Activated T-cell treated with anti-CD3 and anti-CD28 coated beads for 4 hours (primary cell): Measurements from ENCODE around the gene KCNH5.

ENCODE experiments used
- DNase-seq: peaks from one replicate; pipeline ENCODE4 v3.0.0-alpha.2; 2020

The KCNH5 gene, protein sequence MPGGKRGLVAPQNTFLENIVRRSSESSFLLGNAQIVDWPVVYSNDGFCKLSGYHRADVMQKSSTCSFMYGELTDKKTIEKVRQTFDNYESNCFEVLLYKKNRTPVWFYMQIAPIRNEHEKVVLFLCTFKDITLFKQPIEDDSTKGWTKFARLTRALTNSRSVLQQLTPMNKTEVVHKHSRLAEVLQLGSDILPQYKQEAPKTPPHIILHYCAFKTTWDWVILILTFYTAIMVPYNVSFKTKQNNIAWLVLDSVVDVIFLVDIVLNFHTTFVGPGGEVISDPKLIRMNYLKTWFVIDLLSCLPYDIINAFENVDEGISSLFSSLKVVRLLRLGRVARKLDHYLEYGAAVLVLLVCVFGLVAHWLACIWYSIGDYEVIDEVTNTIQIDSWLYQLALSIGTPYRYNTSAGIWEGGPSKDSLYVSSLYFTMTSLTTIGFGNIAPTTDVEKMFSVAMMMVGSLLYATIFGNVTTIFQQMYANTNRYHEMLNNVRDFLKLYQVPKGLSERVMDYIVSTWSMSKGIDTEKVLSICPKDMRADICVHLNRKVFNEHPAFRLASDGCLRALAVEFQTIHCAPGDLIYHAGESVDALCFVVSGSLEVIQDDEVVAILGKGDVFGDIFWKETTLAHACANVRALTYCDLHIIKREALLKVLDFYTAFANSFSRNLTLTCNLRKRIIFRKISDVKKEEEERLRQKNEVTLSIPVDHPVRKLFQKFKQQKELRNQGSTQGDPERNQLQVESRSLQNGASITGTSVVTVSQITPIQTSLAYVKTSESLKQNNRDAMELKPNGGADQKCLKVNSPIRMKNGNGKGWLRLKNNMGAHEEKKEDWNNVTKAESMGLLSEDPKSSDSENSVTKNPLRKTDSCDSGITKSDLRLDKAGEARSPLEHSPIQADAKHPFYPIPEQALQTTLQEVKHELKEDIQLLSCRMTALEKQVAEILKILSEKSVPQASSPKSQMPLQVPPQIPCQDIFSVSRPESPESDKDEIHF

DNA sequence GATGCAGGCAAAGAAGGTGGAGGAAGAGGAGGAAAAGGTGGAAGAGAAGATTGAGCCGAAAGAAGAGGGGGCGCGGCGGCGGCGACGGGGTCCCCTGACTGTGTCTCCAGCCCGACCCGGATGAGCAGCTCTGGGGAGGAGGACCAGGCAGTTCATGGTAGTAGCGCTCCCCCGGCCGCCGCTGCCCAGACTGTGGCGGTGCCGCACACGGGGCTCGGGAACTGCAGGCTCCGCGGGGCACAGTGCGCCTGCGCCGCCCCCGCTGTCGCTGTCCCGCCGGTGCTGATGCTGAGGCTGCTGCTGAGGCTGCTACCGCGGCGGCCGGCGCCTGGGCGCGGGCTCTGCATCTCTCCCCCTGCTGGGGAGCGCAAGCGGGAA lies at the start of gene KCNH5:
Gene KCNH5 (minus strand): TSS at position 225 of the 378 bp plus-strand sequence. CDS start 272 bp downstream, outside the sequence.
- no peak for DNase-seq

DNA sequence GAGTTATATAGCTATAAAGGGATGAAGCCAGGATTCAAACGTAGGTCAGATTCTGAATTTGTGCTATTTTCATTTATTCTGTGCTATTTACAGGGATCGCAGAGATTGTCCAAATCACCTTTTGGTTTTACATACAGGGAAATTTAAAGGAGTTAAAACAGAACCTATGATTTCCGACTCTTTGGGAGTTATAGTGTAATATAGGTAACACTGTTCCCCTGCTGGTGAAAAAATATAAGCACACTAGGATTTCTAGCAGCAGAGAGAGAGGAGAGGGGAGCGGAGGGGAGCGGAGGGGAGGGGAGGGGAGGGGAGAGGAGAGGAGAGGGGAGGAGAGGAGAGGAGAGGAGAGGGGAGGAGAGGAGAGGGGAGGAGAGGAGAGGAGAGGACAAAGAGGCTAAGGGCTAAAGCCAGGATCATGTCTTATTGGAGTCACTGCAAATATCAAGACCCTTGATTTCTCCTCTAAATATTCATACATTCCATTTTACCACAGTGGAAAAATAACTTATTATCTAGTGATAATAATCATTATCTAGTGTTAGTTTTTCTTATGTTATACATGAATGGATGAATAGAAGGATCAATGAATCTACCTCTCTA lies 46.2 kb upstream of the KCNH5 start:
- DNase-seq: no peak

DNA sequence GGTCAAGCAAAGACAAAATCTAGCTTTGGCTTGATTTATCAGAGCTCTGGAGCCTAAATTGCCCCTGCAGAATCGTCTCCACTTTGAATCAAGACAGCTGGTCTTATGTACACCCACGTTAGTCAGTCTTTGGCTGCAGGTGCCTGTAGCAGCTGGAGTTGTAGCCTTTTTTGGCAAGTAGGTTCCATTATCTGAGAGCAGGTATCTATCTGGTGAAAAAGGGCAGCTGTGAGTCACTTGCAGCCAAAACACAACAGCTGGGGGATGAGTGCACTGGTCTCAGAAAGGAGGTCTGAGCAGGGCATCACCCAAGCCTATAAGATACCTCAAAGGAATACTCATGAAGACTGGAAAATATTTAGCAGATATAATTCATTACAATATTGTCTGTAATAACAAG lies 43.6 kb upstream of the KCNH5 start:
- DNase-seq: no peak

DNA sequence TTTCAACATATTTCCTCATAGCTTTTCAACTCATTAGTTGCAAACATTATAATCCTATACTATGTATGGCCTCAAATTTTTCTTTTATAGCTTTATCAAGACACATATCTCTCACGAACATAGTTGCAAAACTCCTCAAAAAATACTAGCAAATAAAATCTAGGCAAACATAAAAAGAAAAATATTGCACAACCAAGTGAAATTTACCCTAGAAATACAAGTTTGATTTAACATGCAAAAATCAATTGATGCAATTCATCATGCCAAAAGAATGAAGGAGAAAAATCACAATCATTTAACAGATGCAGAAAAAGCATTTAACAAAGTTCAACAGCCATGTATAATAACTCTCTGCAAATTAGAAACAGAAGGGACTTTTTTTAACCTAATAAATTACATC lies 33.3 kb upstream of the KCNH5 start:
- DNase-seq: no peak

DNA sequence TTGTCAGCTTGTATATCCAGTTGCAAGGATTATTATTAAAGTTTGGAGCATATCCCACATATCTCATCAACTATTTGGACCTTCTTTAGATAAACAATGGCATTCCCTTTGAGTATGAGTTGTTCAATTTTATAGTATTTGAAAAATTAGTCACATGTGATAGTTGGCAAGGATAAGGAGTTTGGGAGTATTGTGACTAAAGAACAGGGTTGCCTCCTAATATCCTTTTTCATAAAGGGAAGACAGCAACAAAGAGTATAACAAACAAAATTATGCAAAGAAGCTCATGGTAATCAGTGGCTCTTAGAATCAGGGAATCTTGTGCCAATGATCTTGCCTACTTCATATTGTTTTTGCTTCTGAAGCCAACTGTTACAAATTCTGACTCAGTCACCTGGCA lies 31.2 kb upstream of the KCNH5 start:
- no peak for DNase-seq

DNA sequence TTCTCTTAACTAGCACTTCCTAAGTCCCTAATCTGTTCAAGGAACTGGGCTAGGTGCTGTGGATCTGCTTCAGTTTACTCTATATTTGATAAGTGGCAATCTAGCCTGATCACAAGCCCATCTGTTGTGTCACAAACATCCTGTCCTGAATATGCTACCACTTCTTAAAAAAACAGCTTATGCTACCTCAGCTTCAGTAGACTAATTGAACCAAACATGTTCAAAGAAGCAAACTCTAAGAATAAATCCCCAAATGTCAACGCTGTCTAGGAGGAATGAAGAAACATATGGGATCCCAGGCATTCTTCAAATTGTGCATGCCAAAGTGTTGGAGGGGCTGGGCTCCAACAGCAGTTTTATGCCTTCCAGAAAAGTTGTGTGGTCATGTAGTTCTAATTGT lies 10.4 kb upstream of the KCNH5 start:
- no peak for DNase-seq

DNA sequence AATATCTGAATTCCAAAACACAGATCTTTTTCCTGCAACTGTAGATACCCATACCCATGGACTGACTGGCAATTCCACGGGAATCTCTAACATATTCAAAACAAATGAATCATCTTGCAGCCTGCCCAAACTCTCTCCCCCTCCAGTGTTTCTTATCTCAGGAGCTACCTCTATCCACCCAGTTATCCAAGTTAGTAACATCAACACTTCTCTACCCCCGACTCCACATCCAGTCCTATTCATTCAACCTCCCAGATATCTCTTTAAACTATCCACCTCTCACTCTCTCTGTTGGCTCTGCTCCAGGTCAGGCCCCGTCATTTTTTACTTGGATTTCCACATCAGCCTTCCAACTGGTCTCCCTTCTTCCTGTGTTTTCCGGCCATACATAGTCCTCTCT lies 6.7 kb upstream of the KCNH5 start:
- DNase-seq: no peak

DNA sequence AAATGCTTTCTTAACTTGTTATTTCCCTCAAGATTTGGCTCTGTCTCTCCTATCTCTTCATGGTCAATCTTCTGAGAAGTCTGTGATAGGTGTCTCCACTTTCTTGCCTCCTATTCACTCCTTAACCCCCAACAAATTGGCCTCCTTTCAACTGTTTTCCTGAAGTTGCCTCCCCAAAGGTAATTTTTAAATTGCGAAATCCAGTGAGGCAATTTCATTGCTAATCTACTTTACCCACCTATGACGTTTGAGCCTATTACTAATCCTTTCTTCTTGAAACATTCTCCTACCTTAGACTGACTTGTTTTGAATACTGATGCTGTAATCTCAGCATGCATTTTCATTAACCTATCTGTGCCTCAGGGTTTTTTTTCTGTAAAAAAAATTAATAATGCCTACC lies 6.0 kb upstream of the KCNH5 start:
- DNase-seq: no peak

DNA sequence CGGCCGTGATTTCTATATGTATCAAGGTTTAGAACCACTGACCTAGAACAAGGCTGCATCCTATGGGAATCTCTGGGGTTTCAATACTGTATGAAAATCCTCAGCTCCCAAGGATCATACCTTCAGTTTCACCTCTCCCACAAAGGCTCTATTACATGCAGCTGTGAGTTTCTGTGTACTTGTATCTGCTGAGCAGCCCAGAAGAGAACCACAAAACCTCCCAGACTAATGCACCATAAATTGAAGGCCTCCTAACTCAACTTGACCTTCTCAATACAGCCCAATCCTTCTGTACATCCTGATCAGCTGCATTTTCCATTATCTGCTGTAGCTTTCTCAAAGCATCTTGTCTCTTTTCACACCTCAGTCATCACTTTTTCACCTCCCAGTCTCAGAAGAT lies 5.4 kb upstream of the KCNH5 start:
- no peak for DNase-seq

DNA sequence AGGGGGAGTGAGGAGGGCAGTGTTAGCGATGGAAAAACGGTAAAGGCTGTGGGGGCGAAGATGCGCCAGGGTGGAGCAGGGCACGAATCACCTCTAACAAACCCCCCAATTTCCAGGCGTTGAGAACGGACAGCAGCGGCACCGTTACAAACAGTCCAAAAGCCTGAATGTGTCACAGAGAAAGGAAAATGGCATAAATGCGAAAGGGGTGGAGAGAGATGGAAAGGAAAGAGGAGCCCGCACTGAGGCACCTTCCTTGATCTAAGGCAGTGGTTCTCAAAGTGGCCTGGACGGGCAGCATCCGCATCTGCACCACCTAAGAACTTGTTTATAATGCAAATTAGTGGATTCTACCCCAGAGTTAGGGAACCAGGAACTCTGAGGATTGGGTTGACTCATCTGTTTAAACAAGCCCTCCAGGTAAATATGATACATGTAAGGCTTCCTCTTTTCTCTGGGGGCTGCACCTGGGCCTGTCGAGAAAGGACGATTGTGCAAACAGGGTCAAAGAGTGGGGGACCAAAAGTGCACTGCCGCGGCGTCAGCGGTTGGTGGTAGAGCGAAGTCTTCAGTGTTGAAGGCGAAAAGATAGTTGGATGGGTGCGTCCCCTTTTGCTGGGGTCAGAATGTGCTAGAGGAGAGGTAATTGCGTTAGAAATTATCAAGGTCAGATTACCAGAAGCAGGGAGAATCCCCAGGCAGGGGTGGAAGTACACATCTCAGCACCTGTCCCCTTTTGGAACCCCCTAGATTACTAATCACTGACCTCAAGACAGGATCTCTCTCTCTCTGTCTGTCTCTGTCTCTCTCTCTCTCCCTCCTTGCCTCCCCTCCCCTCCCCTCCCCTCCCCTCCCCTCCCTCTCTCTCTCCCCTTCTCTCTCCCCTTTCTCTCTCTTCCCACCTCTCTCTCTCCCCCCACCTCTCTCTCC lies 1.3 kb upstream of the KCNH5 start:
- DNase-seq: no peak

DNA sequence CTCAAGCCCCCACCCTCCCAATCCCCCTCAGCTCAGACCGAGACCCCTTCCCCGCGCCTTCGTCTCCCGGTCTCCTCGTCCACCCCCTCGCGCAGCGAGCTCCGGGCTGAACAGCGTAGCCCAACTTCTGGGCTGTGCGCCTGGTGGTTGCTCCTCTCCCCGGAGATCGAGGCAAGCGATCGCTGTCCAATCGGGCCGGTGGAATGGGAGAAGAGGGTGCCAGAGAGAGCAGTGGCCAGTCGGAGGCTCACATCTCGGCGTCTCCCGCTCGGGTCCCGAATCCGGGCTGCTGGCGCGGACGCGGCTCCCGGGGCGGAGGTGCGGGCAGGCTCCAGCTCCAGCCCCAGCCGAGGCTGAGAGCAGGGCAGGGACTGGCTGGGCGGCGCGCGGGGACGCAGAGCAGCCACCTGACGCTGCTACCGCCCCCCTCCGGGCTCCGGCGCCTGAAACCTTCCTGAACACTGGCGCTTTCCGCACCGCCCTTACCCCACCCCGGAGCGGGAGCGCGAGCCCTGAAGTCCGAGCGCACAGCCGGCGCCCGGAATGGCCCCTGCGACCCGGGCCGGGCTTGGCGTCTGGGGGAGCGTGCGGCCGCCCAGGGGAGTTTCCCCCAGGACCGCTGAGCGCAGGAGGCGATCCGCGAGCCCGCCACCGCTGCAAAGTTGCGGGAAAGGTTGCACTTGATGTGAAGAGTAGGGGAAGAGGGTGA lies 508 bp upstream of the KCNH5 start:
- DNase-seq: no peak

DNA sequence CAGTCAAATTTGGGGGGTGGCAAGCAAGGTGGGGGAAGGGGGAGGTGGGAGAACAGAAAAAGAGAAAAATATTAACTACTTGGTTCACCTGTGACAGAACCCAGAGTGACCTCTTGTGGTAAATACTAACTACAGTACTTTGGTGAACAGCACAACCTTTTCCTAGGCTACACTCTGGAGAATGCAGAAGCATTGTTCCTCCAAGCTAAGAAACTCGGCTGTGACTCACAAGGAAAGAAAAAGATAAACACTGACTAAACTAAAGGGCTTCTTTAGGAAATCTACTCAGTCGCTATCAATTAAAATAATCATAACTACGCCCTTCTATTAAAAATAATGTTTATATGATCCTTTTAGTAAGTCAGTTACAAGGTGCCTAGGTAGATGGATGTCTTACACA lies 5.4 kb downstream of the KCNH5 start:
- no peak for DNase-seq

DNA sequence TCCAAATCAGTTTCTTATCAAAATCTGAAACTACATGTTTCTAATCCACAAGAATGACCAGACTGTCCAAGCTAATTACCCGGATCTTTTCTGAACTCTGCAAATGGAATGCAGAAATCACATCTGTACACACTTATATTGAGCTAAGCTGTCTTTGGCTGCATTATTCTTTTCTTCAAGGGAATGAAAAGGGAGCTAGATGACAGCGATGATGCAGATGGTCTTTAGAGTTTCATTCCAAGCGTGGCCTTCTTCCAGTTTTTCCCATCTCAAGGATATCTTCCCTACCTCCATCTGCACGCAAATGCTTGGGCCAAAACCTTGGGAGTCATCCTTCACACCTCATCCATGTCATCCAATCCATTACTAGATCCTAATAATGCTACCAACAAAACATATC lies 12.6 kb downstream of the KCNH5 start:
- no peak for DNase-seq

DNA sequence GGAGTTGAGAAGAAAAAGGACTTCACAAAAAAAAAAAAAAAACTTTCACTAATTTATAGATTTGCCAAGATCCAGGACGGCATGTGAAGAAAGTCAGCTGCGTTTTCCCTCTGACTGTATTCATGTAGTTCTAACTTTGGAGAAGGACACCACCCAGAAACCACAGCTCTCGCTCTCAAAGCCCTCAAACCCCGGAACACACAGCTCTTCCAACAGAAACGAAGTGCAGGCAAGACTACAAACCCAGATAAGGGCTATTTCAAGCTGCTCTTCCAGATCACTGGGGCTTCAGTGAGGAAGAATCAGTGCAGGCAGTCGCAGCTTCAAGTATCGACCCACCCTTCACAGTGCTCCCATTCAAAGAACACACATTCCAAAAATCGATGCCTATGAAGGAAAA lies 13.2 kb downstream of the KCNH5 start:
- DNase-seq: no peak

DNA sequence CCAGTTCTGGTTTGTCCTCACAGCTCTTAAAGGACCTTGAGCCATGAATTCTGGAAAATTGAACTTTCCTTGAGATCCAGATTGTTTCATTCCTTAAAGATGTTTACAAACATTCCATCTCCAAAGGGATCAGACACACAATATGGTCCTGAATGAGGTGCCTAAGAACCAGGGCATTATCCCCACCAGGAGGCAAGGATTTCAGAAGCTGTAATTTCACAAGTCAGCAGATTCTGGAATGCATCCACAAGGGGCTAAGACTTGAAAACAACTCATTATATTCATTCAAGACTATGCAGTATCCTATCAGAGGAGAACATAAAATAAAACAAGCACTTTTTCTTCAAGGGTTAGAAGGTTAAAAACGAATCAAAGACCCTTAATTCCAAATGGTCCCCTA lies 15.1 kb downstream of the KCNH5 start:
- no peak for DNase-seq

DNA sequence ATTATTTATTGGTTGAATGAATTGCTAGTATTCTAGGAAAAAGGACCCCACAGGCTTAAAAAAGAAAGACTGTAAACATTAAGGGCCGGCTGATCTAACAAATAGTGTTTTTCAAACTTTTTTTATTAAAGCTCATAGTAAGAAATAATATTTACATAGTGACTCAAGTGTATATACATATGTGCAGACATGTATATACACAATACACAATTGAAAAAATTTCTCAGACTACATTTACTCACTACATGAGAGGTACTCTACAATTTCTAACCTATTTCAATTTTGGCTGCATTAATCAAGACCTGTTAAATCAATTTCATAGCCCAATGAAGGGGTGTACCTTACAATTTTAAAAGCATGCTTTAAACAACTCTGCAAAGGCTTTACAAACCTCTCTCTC lies 17.5 kb downstream of the KCNH5 start:
- no peak for DNase-seq

DNA sequence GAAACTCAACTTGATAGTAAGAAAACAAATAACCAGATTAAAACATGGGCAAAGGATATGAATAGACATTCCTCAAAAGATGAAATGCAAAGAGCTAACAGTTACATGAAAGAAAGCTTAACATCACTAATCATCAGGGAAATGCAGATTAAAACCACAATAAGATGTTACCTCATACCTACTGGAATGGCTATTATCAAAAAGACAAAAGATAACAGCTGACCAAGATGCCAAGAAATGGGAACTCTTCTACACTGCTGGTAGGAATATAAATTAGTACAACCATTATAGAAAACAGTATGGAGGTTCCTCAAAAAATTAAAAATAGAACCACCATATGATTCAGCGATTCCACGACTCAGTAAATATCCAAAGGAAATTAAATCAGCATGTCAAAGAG lies 18.8 kb downstream of the KCNH5 start:
- no peak for DNase-seq

DNA sequence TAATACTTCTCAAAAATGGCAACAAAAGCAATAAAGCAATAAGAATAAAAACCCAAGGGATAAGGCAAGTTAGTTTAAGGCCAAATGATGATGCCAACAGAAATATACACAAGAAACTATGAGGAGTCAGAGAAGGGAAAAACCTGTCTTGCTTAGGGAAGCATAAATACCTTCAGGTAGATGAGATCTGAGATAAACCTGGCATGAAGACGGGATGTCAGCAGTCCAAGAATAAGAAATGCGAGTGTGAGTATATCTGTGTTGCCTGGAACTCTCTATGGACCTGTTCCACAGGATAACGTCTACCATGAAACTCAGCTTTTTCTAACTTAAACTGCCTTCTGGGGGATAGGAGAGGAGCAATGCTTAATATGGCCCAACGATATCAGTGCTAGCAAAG lies 30.6 kb downstream of the KCNH5 start:
- no peak for DNase-seq

DNA sequence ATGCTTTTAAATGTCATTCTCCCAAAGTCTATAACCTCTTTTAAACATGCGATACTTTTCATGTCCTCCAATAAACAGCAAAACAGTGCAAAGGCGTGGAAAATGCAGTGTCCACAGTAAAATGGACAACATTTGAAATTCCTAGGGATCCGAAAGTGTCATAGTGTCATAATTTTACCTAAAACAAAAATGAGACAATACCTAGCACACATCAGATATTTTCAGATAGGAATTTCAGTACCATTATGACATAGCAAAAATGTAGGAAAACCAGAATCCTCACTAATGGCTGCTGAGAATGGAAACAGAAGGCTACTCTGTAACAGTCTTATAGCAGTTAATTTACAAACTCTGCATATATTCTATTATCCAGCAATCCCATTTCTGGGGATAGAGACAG lies 33.1 kb downstream of the KCNH5 start:
- no peak for DNase-seq

DNA sequence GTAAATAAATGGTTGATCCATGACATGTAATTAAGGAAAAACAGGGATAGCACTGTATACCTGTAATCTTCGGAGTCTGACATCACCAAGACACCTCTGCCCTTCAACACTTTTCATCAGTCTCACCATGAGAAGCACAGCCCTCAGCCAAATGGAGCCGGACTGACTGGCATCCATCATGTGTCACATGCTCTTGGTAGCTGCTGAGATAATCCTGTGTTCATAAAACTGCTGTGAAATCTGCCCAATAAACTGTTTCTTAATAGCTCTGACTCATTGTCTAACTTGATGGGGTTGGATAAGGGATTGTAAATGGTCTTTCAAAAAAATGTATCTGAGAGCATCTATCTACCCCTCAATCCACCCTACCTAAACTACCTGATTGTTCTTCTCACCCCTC lies 33.6 kb downstream of the KCNH5 start:
- no peak for DNase-seq

DNA sequence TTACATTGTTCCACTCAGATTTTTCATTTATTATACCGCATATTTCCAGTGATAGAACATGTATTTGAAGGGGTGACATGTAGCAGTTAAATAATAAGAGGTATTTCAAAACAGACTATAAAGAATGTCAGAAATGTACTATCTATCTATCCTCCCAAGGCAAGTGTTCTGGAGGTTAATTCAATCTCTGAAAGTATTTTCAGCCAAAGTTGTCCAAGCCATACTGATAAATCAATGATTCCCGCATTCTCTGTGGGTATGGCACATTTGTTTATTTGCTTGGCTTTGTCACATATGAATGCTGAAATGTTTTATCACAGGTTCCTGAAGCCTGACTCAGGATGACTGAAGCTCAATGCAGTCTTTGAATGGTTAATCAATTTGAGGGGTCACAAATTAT lies 35.8 kb downstream of the KCNH5 start:
- DNase-seq: no peak

DNA sequence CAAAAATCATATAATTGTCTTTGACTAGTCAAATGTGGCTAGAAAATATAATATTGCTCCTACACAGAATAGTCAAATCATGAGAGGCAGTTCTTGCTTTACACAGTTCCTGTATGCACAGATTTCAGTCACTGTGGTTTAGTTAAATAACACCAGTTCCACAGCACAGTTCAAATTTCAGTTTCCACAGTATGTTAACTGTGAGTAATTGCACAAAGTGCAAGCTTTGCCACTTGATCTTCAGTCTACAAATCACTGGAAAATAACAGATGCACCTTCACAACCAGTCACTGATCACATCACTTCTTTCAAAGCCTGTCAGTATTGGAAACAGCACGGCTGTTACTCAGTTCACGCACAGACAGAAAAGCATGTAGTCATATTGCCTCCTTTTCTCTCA lies 38.7 kb downstream of the KCNH5 start:
- DNase-seq: no peak
